ENCODE measurements around the gene ALDH1A2.

ALDH1A2 gene

DNA sequence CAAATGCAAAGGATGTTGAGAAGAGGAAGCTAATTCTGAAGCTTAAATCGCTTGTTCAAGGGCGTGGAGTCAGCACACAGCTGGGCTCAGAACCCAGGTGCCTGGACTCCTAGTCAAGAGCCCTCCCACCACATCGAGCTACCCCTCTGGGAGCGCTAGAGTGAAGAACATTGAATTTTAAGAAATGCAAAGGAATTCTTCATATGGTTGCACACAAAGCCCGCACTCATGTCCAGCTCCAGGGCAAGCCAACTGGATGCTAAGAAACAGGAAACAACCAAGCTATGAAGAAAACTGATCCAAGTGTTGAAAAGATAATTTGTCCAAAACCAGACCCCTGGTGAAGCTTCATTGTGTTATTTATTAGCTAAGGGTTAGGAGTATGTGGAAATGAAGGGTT, 122.3 kb downstream of the ALDH1A2 start:
- DNase-seq (ENCODE audit: low spot score): no peak

DNA sequence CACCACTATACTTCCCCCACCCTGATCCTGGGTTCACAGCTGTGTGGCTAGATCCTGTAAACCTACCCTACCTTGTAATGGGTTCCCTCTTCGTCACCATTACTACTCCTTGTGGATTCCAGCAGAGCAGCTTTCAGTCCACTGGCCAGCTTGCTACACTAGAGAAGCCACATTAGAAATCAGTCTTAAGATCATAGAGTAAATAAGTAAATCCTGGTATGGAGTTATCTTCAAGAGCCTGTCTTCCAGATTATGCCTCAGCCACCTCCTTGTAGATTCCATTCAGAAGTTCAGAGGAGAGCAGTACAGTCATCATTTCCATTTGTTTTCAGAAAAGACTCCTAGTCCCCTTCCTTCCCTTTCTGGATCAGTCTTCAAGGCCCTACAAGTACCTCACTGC, 123.7 kb downstream of the ALDH1A2 start:
- no peak for DNase-seq (ENCODE audit: low spot score)

DNA sequence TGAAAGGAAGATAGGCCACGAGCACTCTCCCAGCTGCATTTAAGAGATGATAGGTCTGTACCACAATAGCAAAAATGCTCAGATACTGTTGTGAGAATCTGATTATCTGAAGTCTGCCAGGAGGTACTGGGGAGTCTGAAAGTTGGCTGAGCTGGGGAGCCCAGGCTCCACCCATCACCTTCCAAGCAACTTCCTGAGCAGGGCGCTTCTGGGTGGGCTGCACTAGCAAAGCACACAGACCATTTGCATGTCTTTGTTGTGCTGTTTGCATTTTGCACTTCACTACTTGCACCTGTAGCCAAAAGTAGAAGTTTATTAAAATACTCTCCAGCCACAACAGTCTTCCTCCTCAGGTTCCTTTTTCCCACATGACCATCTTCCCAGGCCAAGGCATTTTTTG, 133.2 kb downstream of the ALDH1A2 start:
- no peak for DNase-seq (ENCODE audit: low spot score)

DNA sequence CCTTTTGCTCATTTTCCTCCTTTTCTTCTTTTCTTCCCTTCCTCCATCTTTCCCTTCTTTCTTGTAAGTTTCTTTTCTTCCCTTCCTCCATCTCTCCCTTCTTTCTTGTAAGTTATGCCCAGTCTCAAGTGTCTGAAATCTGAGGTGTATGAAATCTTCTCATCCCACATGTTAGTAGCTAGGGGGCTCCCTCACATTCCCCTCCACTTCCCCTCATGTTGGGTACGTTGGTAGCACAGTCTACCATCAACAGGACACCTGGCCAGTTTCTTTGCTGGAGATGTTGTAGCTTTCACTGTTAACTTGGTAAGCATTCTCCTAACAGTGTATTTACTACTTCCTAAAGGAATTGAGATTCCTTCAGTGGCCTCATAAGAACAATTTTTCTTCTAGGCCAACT, 133.9 kb downstream of the ALDH1A2 start:
- DNase-seq (ENCODE audit: low spot score): no peak

DNA sequence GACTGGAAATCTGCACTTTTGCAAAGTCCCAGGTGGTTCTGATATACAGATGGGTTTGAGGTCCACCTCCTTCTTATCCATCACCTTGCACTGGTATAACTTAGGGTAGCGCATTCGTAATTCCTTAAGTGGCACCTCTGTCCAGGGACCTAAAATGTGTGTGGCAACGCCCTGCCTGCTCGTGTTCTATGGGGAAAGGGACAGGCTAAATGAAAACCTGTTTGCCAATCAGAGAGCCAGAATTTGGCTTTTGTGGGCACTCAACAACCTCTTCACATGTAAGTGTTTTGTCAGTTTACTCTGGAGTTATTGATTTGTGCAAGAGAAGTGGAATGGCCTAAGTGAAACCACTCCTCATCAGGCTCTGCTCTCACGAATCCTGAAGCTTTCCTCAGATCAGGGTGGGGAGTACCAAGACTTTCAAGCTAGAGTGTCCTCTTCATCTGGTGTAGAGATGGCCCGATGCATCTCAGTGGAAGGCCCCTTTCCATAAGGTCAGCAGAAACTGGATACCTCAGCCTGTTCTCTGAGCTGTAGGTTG, 138.3 kb downstream of the ALDH1A2 start:
- no peak for DNase-seq (ENCODE audit: low spot score)

DNA sequence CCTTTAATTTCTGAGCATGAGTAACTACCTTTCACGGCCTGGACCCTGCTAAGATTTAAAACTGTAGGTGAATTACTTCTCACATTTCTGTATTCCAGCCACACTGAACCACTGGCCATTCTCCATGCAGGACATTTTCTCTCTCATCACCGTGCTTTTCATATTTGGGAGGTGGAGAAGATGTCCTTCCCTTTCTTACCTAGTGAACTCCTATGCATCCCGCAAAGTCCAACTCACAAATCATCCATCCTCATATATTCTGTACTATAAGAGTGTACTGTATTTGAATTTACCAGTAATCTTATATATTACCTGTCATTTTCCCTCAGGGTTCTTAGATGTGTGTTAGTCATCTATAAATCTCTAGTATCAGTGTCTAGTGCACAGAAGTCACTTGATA, 139.9 kb downstream of the ALDH1A2 start:
- no peak for DNase-seq (ENCODE audit: low spot score)

DNA sequence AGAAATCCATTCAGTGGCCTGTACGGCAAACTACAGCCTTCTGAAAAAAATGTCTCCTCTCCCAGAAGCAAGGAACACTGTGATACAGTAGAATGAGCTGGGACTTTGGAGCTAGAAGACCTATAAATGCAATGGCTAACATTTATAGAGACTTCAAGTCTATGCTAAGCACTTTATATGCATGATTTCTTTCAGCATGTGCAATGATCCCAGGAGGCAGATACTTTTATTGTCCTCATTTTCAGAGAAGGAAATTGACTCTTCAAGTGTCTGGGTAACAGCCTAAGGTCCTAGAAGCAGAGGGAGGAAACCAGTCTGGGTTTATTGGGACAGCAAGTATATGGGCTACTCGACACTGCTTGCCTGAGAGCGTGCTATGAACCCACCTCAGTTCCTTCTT, 140.9 kb downstream of the ALDH1A2 start:
- no peak for DNase-seq (ENCODE audit: low spot score)

DNA sequence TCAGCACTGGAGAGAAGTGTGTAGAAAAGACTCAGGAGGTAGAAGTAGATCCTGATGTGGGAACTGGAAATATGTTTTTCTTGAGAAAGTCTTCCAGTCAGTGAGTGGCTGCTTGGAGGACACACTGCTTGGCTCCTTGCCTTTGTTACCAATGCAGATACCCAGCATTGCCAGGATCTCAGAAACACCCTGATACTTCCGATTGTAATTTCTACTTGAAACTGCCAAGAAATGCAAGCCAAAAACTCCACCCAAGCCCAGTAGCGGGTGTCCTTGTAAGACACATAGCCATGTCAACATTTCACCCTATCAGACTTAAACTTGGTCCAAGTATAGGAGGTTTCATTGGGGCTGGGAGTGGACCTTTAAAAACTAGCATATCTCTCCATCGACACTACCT, 141.8 kb downstream of the ALDH1A2 start:
- no peak for DNase-seq (ENCODE audit: low spot score)

DNA sequence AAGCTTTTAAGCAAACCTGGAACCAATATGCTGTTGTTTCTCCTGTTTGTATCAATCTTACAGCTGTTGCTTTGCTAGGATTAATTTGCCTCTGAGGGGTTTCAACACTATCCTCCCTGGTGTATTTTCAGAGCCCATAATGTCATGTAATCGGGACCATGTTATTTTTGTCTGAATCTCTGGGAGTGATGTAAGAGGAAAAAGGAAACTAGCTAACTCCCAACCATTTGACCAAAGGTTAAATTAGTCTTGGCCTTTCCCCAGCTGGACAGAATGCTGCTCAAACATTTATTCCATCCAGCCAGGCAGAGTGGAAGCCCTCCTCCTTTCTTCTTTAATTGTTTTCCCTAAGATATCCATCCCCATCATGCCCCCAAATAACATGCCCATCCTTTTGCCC, 142.2 kb downstream of the ALDH1A2 start:
- DNase-seq (ENCODE audit: low spot score): no peak

DNA sequence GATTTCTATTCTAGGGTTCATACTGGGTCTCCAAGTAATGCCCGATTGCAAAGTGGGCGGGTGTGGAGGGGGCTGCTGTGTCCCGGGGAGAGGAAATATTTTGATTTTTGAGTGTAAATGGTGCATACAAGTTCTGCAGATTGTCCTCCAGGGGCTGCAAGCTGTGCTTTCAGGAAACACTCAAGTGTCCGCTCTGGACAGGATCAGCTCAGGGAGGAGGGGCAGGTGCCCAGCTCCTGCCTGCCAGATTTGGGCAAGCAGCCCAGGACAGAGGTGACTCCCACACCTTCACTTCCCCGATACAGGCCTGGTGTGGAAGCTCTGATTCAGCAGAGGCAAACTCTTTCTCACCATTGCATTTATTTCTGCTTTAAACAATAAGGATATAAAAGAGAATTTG, 142.7 kb downstream of the ALDH1A2 start:
- DNase-seq (ENCODE audit: low spot score): no peak

DNA sequence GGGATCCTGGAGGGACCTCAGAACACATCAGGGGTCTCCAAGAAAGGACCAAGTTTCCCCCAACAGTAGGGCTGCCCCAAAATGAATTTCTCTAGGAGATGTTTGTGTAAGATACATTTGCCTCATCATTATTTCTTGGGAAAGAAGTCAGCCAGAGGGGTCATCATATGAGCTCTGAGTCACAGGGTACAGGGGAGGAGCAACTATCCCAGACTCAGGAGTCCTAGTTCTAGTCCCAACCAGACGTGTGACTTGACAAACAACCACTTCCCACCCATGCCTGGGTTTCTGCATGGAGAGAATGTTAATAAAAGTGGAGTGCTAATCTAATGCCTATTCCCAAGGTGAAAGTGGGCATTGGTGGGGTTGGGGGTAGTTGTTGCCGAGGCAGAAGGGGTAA, 144.1 kb downstream of the ALDH1A2 start:
- DNase-seq (ENCODE audit: low spot score): no peak

DNA sequence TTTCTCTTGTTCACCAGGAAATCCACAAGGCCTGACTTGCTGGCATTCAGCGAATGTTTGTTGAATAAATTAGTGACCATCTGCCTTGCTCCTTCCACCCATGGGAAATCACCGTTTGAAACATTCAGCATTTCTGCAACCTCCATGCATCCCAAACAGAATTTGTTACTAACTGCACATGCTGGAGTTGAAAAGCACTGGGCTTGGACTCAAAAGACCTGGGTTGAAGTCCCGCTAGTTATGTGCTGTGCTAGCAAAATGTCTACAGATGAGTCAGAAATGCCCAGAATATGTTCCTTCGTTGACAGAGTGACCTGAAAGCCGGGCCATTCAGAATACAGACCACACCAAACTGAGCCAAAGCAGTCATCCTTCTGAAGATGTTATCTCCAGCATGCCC, 144.6 kb downstream of the ALDH1A2 start:
- DNase-seq (ENCODE audit: low spot score): no peak

DNA sequence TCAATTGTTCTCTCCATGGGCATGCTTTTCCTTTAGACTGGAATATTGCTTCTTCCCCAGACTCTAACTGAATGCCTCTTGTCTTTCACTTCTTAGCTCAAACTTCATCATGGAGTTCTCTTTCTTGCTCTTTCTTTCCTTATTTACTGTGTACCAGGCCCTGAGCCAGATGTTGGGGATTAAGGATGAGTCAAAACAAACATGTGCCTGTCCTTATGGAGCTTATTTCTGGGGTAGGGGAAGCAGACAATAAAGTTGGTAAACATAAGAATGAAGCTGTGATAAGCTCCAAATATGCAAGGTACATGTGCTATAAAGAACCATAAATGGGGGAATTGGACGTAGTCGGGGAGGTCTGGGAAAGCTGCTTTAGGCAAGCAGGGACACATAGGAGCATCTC, 145.8 kb downstream of the ALDH1A2 start:
- DNase-seq (ENCODE audit: low spot score): no peak

DNA sequence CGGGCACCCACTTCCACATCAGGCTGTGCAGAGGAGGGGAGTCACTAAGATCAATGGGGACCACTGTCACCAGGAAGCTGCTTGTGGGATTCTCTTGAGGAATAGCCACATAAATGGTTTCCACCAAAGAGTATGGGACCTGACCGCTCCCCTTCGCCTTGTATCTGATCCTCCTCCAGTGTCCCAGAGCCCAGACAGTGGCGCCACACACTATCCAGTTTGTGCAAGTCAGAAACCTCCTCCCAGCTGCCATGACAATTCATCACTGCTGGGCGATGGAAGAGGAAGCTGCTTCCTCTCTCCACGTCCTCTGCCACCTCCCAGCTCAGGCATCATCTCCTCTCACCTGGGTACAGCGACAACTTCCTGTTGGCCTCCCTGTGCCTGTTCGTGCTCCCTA, 147.5 kb downstream of the ALDH1A2 start:
- DNase-seq (ENCODE audit: low spot score): no peak

DNA sequence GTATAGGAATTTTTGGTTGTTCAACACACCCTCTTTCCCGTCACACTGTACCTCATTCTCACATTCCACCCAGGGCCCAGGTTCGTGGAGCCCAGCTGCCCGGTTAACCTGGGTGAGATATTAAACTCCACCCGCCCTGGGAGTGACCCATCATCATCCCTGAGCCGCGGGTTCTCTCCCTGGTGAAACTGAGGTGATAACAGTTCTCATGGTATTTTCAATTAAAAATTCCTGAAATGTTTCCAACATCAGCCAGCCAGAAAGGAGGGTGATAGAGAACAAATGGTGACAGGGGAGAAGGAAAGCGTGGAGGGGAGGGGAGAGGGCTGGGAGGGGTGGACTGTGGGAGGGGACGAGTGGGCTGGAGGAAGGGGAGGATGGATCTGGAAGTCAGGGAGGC, 148.8 kb downstream of the ALDH1A2 start:
- no peak for DNase-seq (ENCODE audit: low spot score)

DNA sequence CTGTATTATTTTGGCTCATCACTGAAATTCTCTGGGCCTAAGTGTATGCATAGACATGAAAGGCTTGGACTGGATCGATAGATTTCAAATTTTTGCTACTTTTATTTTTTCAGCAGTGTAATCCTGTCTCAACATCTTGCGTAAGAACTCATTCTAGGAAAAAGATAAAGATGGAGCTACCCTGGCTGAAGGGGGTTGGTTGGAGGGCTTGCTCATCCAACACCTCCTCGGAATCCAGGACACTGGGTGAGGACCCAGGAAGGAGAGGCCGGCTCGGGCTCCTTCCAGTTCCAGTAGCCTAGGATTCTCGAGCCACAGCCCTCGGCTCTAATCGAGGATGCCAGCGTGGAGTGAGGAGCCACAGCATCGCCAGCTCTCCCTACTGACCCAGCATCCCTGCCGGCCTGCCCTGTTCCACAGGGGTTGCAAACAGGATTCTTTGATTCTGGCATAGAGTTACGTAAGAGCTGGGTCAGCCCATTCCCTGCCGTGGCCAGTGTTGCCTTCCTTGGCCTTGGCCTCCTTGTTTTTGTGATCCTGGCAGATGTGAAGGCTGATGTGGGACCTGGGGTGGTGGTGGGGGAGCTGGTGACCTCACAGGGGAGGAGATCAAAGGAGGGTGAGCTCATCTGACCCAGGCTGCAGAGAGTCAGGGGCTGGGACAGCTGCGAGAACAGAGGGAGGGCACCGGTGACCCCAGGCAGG, 149.5 kb downstream of the ALDH1A2 start:
- DNase-seq (ENCODE audit: low spot score): no peak

DNA sequence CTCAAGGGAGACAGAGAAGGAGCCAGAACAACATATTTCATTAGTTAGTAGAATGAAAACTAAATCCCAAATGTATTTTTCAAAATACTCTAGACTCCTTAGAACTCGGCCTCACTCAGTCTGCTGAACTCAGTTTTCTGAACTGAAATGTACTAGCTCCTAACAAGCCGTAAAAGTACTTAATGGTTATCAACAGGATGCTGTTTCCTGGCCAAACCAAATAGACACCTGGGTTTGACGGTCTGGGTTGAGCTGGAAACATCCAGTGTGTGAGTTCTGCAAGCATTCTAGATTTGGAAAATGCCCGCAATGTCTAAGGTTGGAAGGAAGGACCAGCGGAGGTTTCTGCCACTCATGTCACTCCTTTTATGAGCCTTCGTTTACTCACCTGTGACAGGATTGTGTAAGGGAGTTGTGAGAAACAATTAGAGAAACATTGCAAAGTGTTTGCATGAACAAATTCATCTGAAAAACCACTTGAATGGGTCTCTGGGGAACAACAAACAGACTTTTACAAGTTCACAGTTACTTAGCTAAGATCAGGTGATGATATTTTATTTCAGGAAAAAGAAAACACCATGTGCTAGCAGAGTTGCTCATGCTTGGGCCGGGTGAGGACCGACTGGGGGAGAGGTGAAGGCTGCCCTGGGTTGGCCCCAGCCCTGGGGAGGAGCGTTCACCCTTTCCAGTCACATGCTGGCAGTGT, 151.0 kb downstream of the ALDH1A2 start:
- no peak for DNase-seq (ENCODE audit: low spot score)

DNA sequence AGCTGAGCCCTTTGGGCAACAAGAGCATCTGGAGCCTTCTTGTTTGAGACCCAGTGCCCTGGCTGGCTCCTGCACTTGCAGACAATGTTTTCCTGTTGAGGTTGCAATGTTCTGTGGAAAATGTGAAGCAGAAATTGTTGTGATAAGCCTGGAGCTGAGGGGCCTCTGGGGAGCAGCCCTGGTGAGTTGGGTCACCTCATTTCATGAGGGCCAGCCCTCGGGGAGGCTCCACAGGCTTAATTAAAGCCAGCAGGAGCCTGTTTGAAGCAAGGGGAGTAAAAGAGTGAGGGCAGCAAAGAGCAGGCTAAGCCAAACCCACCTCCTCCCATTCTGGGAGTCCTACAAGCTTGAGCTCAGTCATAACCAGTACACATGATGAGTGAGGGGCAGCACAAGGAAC, 154.3 kb downstream of the ALDH1A2 start:
- DNase-seq (ENCODE audit: low spot score): no peak

DNA sequence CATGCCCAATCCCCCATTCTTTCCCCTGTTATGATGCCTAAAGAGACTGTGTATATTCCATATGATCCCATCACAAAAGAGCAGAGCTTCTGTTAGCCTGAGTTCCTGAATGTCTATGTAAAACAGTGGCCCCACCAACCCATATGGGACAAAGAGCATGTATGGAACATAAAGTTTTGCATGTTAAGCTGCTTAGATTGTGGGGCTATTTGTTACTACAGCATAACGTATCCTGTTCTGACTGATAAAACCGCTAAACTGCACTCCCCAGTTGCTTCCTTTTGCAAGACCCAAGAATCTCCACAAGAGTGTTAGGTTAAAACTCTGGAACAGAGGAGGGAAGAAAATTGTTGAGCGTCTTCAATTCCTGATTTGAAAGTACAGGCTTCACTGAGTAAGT, 154.8 kb downstream of the ALDH1A2 start:
- DNase-seq (ENCODE audit: low spot score): no peak

DNA sequence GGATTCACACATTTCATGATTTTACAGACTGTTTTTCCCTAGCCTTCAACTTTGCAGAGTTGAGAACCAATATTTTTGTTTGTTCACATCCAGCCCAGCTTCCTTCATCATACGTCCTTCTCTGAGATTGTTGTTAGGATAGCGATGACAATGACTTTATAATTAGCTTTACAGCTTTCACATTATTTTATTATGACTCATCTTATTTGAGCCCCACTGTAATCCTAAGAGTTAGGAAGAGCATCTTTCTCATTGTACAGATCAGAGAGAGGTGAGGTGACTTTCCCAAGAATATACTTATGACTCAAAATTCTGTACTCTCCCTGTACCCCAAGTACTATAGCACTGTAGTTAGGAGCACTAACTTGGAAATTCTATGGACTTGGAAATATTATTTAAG, 156.1 kb downstream of the ALDH1A2 start:
- no peak for DNase-seq (ENCODE audit: low spot score)

DNA sequence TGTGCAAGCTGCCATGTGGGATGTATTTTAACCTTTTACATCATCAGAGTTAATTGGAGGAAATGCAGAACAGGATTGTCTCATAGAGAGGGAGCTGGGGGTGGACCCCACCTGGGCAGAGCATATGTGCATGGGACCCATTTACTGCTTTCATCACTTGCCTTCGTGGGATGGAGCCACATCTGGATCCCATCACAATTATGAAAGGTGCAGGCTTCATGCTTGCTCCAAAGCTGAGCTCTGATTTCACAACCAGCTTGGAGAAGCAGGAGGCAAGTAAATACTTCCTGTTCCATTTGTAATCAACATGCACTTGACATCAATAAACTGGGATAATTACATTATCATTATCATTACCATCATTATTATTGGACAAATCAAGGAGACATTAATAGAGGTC, 161.9 kb downstream of the ALDH1A2 start:
- no peak for DNase-seq (ENCODE audit: low spot score)

All from hepatic stellate cell (primary cell).